Body of pancreas (tissue), 4 donors: ENCODE results near the gene GRIA1.

Source experiments
- CTCF ChIP-seq, 7 experiments: fragments of 450-650 bp in 4 of 7; fragments of 200-600 bp in 3 of 7; sonication (generic) in 3 of 7; IDR thresholded peaks; one replicate each; pipeline ENCODE4 v1.5.1; 2016 to 2019; ENCODE audit warnings: antibody characterized with exemption in 7 of 7
- POLR2A ChIP-seq, 3 donors: fragments of 450-650 bp; IDR thresholded peaks; one replicate each; pipeline ENCODE4 v1.6.1; 2016; ENCODE audit warnings: antibody characterized with exemption in 3 of 3, mild to moderate bottlenecking in 2 of 3

- TF ChIP-seq CTCF (IDR thresholded peaks at IDR 0.05) = no peak
- no peak for TF ChIP-seq POLR2A (IDR thresholded peaks at IDR 0.05)
These were observed 32.7 kb downstream of the GRIA1 start for GRCh38 chr5:153523211-153523610.
